ENCODE data around the gene ZNF280C.

Gene ZNF280C

DNA sequence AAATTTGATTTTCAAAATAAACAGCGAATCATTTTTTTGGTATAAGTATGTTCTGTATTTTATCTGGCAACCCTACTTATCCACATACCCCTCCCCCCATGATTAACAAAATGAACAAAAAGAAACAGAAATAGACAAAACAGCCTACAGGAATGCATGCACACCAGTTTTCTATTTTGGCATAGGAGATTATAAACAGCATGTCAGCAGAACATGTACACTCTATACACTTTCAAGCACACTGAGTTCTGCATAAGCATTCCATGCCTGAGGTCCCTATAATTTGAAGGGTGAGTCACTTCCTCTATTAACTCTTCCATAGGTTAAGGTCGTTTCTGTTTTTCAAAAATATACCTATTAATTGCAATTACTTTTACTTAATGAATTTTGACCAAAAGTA, 28.0 kb upstream of the ZNF280C start:
- H3K4me3 ChIP-seq (ENCODE audit: low read depth, low read length): no peak overlapping the region
- ChIA-PET CTCF (interaction anchor here (0.6 to 1.1 kb wide), 2 partner anchors 23 to 34 kb away, joined by 3 read pairs; no protein-coding TSS in a partner anchor), POLR2A (no interaction called here)
- DNase-seq (ENCODE audit: low read depth, low spot score): no peak
- no peak for TF ChIP-seq CTCF (IDR thresholded peaks at IDR 0.05; ENCODE audit: insufficient read depth, low read length, missing control alignments)

DNA sequence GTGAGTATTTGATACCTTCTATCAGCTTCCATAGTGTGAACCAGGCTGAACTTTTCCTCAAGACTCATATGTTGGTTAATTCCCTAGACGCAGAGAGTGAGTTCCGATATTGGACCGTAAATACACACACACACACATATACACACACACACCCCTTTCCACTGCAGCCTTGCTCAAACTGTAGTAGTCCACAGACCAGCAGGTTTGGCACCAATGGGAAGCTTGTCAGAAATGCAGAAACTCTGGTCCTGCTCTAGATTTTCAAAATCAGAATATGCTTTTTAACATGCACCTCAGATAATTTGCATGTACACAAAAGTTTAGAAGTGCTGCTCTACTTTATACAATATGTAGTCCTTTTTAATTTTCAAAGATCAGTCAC, 27.6 kb upstream of the ZNF280C start:
- TF ChIP-seq CTCF (IDR thresholded peaks at IDR 0.05; ENCODE audit: insufficient read depth, low read length, missing control alignments): no peak
- DNase-seq (ENCODE audit: low read depth, low spot score): no peak
- ChIA-PET POLR2A (no interaction called here), CTCF (interaction anchor here (1.1 kb wide), 1 partner anchor 35 kb away, joined by 3 read pairs; no protein-coding TSS in a partner anchor)
- H3K4me3 ChIP-seq (ENCODE audit: low read depth, low read length): no peak overlapping the region

DNA sequence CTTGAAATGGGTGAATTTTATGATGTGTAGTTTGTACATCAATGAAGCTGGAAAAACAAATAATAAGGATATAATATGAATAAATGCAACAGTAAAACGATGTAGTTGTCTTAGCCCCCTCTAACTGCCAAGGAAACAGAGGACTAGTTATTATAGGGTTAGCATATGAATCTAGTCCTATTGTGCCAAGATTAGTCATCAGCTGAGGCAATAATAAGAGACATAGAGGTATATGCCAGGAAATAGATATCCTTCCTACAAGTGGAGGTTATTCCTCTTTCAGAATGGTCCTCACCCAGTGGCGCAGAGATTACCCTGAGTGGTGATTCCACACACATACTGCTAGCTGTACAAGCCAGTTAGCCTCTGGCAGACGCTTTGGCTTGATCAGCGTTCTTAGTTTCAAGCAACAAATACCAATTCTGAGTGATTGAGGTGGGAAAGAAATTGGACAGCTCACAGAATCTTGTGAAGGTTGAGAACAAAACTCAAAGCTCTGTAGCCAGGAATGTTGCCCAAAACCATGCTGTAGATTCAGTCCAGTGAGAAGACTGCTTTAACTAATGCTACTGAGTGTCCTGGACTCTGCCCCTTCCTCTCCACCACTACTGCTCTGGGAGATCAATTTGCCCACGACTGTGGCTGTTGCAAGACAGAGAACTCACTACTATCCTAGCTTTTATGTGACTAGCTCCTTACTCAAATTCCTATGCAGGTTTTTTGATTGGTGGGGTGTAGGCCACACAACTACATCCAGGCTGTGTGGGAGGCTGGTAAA, 27.0 kb upstream of the ZNF280C start:
- DNase-seq (ENCODE audit: low read depth, low spot score): no peak
- ChIA-PET CTCF (no interaction called here), POLR2A (no interaction called here)
- TF ChIP-seq CTCF (IDR thresholded peaks at IDR 0.05; ENCODE audit: insufficient read depth, low read length, missing control alignments): no peak
- H3K4me3 ChIP-seq (ENCODE audit: low read depth, low read length): no peak overlapping the region

GRCh38 chrX:130287071-130287770, 18.5 kb upstream of the ZNF280C start:
- ChIA-PET CTCF (no interaction called here), POLR2A (no interaction called here)
- no peak for DNase-seq (ENCODE audit: low read depth, low spot score)
- no peak overlapping the region for H3K4me3 ChIP-seq (ENCODE audit: low read depth, low read length)
- TF ChIP-seq CTCF (IDR thresholded peaks at IDR 0.05; ENCODE audit: insufficient read depth, low read length, missing control alignments): no peak

- CTCF ChIA-PET: interaction anchor here (1.1 kb wide), 1 partner anchor 44 kb away, joined by 3 read pairs; no protein-coding TSS in a partner anchor
- no peak overlapping the region for H3K4me3 ChIP-seq (ENCODE audit: low read depth, low read length)
- TF ChIP-seq CTCF (IDR thresholded peaks at IDR 0.05; ENCODE audit: insufficient read depth, low read length, missing control alignments): no peak
- POLR2A ChIA-PET: no interaction called here
- DNase-seq (ENCODE audit: low read depth, low spot score): no peak
These were observed 17.0 kb upstream of the ZNF280C start for GRCh38 chrX:130285710-130286109.

DNA sequence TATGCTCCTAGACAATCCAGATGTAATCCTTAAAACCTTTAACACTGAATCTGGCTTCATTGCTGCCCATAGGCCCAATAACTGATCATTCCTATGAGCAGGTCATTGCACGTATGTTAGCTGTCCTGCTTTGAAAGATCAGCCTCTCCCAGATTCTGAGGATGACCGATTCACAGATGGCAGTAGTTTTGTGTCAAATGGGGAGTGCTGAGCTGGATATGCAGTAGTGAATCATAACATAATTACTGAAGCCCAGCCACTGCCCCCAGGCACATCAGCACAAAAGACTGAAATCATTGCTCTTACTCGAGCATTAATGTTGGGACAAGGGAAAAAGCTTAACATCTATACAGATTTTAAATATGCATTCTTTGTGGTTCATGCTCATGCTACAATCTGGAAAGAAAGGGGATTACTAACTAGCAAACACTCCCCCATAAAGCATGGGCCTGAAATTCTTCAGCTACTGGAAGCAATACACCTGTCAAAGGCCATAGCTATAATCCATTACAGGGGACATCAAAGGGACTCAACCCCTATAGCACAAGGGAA, 16.4 kb upstream of the ZNF280C start:
- TF ChIP-seq CTCF (IDR thresholded peaks at IDR 0.05; ENCODE audit: insufficient read depth, low read length, missing control alignments): no peak
- DNase-seq (ENCODE audit: low read depth, low spot score): no peak
- POLR2A ChIA-PET: no interaction called here
- no peak overlapping the region for H3K4me3 ChIP-seq (ENCODE audit: low read depth, low read length)
- CTCF ChIA-PET: interaction anchor here (1.1 kb wide), 1 partner anchor 45 kb away, joined by 3 read pairs; no protein-coding TSS in a partner anchor
